Measurements from ENCODE around the gene DPM3. TPM values are rescaled to one million over a fixed set of nuclear protein-coding genes. Genes with fewer than 3 reads are reported as not detected.
"Not testable (repeated sequence)": the region's sequence is repeated elsewhere in the genome, so short reads cannot be mapped to it uniquely, and the experiment has no call there.

The DPM3 gene, protein sequence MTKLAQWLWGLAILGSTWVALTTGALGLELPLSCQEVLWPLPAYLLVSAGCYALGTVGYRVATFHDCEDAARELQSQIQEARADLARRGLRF
- total RNA-seq = 10 to 100 TPM; 32.5 to 70.8 (median 58.5) TPM

DNA sequence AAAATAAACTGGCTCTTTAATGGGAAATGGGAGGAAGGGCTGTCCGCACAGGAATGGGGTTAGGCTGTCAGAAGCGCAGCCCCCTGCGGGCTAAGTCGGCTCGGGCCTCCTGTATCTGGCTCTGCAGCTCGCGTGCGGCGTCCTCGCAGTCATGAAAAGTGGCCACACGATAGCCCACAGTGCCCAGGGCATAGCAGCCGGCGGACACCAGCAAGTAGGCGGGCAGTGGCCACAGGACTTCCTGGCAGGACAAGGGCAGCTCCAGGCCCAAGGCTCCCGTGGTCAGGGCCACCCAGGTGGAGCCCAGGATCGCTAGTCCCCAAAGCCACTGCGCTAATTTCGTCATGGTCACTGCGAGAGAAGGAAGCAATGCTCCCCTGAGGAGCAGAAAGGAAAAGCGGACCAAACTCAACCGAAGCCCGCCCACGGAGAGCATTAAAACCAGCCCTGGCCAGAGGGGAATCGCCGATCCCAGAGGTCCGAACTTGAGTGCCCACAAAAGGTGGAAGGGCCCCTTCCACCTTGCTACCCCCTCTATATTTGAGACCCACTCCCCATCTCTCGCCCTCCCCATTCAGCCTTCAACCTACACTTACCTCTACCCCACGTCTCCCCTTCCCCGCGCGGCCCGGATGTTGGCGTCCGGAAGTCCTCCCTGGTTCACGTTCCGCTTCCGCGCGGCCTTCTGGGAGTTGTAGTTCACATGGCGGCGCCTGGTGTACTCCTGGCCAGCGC is at the start of gene DPM3:
Gene DPM3 (minus strand): TSS at position 637 of the 735 bp plus-strand sequence. CDS start 291 bp downstream, at position 346.
- DNase-seq (ENCODE audit: low spot score) = peak; percentile 94
- peak; percentile 71 for ATAC-seq (ENCODE audit: low FRiP score)
- TF ChIP-seq CTCF (IDR thresholded peaks at IDR 0.05) = no peak

- DNase-seq (ENCODE audit: low spot score); ATAC-seq (ENCODE audit: low FRiP score): not testable (repeated sequence)
These were observed 49.6 kb upstream of the DPM3 start for GRCh38 chr1:155189926-155190325.

- ATAC-seq (ENCODE audit: low FRiP score) (no peak), DNase-seq (ENCODE audit: low spot score) (no peak)
- TF ChIP-seq CTCF (IDR thresholded peaks at IDR 0.05) = no peak
These were observed 47.9 kb upstream of the DPM3 start for GRCh38 chr1:155188268-155188667.

- no peak for TF ChIP-seq CTCF (IDR thresholded peaks at IDR 0.05)
- ATAC-seq (ENCODE audit: low FRiP score) (no peak), DNase-seq (ENCODE audit: low spot score) (no peak)
These were observed 47.1 kb upstream of the DPM3 start for GRCh38 chr1:155187456-155187891.

DNA sequence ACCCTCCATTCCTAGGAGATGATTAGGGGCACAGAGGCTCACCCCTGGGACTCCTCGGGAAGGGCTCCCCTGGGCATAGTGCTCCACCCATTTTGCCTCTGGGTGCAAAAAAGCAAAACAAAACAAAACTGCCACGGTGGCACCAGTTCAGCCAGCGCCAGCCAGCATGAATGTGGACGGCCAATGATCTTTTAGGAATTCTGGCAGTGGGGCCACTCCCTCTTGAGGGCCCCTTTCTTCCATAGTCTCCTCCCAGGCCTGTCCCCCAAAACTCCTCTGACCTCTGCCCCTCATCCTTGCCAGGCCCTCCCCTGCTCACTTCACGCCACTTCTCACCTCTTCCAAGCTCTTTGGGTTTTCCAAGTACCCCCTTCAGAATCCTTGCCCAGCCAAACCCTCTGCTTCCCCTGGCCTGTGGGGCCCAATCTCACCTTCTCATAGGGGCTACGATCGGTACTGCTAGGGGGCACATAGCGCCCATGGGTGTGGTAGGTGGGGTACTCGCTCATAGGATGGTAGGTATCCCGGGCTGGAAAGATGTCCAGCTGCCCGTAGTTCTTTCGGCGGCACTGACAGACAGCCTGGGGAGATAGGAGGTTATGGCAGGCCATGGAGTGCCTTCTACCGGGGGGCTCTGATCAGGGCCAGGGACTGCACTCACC is 46.6 kb upstream of the DPM3 start:
- DNase-seq (ENCODE audit: low spot score) (no peak), ATAC-seq (ENCODE audit: low FRiP score) (no peak)
- no peak for TF ChIP-seq CTCF (IDR thresholded peaks at IDR 0.05)

- ATAC-seq (ENCODE audit: low FRiP score) = no peak
- DNase-seq (ENCODE audit: low spot score) = no peak
- no peak for TF ChIP-seq CTCF (IDR thresholded peaks at IDR 0.05)
These were observed 45.9 kb upstream of the DPM3 start for GRCh38 chr1:155186067-155186793.

DNA sequence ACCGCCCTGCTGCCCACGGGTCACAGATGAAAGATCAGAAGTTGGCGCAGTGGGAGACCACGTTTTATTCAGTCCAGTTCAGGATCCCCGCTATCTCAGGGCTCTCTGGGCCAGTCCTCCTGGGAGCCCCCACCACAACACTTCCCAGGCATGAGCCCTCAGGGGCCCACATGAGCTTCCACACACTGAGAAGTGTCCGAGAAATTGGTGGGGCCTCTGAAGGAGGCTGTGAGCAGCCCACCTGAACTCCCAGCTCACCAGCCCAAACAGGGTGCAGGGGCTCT is 45.4 kb upstream of the DPM3 start:
- DNase-seq (ENCODE audit: low spot score) (no peak), ATAC-seq (ENCODE audit: low FRiP score) (no peak)
- no peak for TF ChIP-seq CTCF (IDR thresholded peaks at IDR 0.05)
